Stimulated activated CD4-positive, alpha-beta T cell treated with anti-CD3 and anti-CD28 coated beads, Interleukin-12 subunit alpha, Interleukin-12 subunit beta, amount 100 ng/mL, for 24 hours (primary cell): Measurements from ENCODE around the gene PCCA.
"Not testable (repeated sequence)": the region's sequence is repeated elsewhere in the genome, so short reads cannot be mapped to it uniquely, and the experiment has no call there.

Experiments used
- DNase-seq, 2 experiments: peaks; one replicate each; pipeline ENCODE4 v3.0.0-alpha.2; 2020; ENCODE audit warnings: low read depth in 2 of 2

Gene PCCA

DNA sequence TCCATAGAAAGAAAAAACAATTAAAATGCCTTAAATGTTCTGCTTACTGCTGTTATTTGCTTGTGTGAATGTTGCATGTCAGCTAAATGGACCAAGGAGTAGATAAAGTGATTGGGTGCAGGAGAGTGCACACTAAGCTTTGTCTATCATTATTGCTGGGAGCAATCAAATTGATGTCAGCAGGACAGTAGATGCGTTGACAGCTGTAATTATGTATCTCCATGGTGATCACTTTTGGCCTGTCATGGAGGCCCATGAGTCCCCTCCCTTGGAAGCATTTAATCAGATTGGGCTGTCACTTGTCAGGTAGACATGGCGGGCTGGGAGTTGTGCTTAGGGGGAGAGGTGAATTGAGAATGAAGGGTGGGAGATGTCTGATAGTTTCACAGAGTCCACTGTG lies 215.3 kb downstream of the PCCA start:
- no peak for DNase-seq

DNA sequence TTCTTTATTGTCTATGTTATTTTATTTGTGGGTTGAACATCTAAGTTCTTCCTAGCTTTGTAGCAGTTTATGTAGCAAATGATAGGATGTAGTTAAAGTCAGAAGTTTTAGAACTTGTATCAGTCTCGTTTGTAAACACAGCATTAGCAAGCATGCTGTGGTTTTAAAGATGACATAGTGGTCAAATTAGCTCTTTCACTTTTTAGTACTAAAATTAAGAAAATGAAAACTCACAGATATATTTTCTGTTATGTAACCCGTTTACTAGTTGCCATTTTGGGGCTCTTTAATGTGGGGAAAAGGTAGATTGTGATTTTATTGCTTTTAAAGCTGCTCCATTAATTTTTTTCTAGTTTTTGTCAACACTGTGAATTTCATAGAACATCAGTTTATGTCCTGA lies 216.5 kb downstream of the PCCA start:
- no peak for DNase-seq

DNA sequence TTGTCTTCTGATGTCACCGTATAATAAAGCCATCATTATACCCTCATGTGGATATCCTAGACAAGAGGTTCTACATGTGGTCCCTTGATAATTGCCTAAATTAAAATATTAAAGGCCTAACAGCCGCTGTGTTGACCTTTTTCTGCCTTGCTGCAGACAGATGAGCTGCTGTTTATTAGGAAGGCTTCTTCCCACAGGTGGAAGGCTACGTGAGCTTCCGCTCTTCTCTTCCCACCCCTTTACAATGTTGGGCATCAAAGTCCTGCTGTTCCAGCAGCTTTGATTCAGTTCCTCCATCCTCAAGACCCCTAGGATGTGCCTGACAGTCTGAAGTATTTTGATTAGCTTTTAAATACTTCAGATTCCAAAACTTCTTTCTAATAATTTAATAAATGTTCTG lies 217.1 kb downstream of the PCCA start:
- DNase-seq, result no peak

DNA sequence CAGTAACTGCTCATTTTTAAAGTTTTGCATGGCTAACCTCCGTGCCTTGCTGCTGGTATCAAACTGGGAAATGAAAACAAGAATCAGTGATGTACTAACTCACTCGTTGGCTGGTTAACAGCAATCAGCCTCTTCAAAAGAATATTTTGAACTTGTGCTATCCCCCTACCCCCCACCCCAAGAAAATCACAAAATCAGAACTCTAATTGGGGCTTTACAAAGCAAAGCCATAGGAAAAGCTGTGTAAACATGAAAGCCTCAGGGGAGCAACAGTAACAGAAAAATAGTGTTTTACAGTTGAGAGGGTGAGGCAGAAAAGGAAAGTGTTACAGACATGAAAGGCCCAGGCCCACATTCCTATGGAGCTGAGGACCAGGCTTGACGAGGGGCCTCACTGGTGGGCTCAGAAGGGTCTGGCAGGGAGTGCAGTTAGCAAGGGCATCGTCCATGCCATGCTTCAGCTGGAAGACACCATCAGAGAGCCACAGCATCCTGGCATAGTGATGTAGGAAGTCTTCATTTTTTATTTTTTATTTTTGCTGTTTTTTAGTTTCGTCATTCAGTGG lies 217.6 kb downstream of the PCCA start:
- no peak for DNase-seq

DNA sequence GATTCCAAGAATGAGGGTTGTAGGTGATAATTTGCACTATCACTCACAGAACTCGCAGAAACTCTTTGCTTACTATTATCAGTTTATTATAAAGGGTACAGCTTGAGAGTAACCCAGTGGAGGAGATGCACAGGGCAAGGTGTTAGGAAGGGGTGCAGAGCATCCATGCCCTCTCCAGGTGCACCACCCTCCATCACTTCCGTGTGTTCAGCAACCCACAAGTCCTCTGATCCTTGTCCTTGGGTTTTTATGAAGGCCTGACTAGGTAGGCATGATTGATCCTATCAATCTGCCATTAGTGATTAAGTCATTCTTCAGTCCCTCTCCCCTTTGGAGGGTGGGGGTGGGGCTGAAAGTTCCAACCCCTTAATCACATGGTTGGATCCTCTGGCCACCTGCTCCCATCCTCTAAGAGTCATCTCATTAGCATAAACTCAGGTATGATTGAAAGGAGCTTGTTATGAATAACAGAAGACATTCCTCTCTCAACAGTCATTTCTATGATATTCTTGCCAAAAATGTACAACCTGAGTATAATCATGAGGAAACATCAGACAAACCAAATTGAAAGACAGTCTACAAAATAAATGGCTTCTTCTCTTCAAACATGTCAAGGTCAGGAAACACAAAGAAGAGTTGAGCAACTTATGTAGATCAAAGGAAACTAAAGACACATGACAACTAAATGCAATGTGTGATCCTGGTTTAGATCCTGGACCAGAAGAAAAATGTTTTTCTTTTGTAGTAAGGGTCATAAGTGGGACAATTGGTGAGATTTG lies 225.4 kb downstream of the PCCA start:
- no peak for DNase-seq

DNA sequence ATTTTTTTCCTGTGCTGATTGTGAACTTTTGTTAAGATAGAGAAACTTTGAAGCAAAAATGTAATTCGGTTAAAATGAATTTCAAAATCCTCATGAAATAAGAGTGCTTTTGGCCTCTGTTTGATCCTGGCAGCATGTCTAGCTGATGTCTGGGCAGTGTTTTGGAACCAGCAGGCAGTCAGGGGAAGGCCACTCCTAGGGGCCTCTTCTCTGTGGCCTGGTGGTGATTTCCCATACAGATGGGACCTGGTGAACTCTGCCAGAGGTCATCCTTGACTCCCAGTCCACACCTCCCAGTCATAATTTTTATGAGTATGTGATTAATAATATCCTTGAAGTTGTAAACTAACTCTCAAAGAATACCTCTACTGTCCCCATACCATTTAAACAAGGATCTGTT lies 226.6 kb downstream of the PCCA start:
- no peak for DNase-seq

DNA sequence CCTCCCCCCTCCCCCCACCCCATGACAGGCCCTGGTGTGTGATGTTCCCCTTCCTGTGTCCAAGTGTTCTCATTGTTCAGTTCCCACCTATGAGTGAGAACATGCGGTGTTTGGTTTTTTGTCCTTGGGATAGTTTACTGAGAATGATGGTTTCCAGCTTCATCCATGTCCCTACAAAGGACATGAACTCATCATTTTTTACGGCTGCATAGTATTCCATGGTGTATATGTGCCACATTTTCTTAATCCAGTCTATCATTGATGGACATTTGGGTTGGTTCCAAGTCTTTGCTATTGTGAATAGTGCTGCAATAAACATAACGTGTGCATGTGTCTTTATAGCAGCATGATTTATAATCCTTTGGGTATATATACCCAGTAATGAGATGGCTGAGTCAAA lies 229.6 kb downstream of the PCCA start:
- not testable (repeated sequence) for DNase-seq

DNA sequence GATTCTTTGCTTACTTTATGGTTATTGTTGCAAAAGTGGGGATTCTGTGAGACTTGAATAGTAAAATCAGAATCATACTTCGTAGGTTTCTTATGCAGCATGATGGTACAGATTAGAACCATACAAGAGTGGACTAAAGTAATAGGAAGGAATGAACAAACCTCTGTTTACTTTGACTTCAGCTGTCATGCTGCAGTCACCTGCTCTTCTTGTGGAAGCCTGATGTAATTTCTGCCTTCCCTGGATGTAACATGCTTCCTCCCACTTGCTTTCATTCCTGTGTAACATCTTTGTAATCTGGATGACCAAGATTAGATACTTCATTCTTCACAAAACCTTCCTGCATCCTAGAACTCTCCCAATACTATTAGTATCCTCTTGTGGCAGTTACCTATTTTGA lies 235.0 kb downstream of the PCCA start:
- DNase-seq, result no peak

DNA sequence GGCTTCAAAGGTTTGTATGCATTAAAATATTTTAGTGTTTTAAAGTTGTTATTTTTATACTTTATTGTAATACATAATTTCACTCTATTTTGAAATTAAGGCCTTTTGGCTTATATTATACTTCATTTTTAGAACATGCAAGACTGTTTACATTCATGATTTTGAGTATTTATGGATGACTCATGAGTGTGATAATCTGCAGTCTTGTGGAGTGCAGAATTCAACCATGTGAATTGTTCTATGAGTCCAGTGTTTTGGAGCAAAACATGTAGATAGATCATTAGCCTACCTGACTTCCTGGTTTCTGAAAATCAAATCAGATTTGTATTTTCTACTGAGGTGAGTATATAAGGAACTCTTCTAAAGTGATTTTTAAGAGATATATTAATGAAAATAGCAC lies 241.8 kb downstream of the PCCA start:
- no peak for DNase-seq

DNA sequence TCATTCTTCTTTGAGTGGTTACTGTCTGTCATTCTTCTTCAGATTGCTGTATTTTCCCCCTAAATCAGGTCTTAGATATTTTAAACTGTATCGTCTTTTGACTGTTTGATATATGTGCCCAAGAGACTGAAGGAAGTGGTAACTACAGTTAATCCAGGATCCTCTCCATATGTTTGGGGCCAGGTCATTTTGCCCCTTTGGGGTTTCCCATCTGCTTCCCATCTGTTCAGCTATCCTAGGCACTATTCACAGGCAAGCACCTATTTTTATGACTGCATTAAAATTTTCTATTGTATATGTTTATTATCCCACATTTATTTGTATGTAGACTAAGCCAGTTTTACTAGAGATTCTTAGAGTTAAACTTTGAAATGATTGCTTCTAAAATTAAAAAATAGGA lies 244.2 kb downstream of the PCCA start:
- DNase-seq, result no peak

DNA sequence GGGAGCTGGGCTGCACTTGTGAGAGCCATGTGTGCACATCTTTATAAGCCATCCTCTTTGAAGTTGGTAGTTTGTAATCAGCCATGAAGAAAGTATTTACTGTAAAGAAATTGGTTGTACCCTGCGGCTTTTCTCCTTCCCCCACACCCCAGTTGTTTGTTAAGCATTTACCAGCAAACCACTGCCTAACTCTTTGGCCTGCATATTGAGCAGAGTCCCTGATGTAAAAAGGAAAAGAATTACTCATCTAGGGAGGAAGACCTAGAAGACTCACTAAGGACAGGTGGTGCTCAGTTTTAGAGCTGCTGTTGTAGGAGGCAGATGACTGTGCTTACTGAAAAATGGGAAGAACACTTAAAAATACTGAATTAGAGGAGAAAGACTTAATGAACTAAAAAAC lies 245.3 kb downstream of the PCCA start:
- DNase-seq, result no peak

DNA sequence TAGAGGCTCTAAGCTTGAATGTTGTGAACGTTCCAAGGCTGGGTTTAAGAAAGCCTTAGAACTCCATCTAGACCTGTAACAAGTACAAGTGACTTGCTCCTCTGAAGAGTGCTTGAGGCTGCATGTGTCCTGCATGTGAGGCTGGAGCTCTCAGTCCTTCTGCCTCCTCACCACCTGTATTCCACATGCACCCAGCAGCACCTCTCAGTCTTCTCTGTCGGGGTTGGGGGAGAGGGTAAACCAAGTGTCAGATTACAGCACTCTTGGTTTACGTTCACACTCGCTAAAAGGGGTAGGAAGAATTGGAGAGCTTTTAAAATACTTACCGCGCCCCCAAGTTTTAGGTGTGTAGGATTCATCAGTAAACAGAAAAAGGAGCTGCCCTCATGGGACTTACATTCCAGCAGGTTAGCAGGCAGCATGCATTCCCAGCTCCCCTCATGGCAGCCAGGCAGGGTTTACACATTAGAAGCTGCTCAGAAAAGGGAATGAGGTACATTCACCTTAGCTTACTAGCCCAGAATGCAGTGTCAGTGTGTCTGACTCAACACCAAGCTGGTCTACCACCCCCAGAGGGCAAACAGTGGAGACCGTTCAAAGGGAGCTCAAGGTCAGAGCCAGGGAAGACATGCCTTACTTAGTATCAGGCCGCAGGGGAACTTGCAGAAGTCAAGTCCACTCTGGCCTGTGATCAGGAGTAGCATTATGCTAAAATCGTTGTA lies 248.1 kb downstream of the PCCA start:
- no peak for DNase-seq

DNA sequence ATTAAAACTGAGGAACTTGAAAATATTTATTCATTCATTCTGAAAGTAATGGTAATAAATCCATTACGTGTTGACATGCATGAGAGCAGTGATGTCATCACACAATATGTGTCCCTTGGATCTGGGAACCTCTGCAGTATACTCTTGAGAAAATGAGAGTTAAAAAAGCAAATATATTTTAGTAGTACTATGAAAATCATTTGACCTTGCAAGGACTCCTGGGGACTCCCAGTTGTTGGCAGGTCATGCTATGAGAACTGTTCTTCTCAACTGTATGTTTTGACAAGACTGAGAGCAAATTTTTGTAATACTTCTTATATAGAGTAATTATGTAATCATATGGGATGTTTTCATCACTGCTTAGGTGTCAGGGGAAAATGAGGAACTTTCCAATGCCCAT lies 249.4 kb downstream of the PCCA start:
- DNase-seq, result no peak

DNA sequence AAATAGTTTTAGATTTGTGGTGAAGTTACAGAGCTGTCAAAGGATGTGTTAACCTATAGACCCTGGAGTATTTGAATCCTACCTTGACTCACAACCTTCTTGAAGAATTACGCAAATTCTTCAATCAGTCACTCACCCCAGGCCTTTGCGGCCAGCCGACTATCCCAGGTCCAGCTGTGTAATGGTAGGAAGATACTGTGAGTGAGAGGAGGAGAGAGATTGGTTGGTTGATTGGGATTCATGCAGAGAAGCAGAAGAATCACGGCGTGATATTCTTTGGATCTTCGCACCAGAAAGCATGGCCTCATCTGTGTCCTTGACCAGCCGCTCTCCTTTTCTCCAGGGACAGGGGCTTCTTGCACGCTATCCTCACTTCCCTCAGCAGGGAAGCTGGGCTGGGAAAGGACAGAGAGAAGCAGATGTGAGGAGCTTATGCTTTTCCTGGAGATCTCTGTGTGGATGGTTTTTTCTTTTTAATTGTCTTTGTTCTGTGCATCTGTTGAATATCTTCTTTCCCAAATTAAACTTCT lies 250.6 kb downstream of the PCCA start:
- DNase-seq, result no peak

DNA sequence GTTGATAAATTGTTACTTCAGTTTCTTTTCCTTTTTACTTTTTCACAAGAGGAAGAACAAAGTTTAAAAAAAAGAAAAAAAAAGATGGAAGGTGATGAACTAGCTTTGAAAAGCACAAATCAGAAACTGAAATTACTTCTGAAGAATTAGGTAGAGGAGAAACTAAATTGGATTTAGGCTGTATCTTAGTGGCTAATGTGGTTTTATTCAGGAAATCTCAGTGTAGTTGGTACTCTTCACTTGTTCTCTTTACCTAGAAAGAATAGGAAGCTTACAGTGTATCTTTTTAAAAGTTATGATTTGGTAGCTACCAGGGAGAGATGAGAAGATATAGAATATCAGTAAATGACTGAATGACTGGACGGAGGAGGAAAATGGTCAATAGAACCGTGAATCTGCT lies 252.0 kb downstream of the PCCA start:
- DNase-seq, result no peak

DNA sequence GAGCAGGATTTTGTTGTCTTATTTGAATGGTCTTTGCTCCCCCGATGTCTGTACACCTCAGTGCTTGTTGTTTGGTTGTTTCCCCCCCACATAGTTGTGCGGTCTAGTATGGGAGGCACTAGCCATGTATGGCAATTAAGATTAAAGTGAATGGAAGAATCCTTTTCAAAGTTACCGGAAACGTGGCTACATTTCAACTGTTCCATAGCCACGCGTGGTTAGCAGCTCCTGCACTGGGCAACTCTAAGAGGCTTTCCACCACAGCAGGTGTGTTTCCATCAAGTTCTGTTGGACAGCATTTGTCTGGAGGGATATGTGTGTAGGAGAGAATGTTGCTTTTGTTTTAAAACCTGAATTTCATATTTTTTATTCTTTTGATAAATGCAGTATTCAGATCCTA lies 252.4 kb downstream of the PCCA start:
- DNase-seq, result no peak

DNA sequence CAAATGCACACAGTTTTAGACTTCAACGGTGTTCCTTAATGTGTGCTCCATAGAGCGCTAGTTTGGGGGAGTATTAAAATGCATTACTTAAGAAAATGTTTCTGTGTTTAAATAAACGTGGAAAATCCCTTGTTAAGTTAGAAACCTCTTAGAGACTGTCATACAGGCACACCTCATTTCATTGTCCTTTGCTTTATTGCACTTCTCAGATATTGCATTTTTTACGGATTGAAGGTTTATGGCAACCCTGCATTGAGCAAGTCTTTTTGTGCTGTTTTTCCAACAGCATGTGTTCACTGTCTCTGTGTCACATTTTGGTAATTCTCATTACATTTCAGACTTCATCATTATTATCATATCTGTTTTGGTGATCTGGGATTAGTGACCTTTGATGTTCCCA lies 255.7 kb downstream of the PCCA start:
- no peak for DNase-seq

DNA sequence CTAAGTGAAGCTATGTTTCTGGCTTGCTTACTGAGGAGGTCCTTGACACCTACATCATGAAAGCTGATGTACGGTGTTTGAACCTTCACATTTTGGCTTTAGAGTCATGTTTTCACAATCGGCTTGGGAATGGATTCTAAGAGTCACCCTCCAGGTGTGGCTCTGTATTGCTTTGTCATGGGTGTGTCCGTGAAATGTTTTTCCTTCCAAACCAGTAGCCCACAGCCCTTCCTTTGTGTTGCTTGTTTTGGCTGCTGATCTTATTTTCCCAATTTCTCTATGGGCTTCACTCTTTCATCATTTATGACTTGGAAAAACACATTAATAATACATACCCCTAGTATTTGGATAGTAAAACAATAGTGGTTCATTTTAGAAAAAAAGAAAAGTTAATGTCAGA lies 259.1 kb downstream of the PCCA start:
- DNase-seq, result no peak

DNA sequence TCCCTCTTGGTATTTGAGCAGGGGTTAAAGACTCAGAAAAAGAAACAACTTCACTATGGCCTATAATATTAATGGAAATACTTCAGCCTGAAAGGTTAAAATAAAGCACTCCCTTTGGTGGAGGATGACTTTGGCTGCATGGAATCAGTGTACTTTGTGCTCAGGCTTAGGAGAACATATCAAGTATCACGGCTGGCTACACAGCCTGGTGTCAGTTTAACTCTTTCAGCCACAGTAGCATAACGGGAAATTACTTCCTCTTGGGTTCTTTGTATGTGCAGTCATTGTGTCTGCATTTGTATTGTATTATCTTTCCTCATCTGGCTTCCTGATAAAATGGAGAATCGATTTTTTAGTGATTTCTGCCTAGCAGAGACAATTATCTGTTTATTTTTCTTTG lies 260.7 kb downstream of the PCCA start:
- no peak for DNase-seq

DNA sequence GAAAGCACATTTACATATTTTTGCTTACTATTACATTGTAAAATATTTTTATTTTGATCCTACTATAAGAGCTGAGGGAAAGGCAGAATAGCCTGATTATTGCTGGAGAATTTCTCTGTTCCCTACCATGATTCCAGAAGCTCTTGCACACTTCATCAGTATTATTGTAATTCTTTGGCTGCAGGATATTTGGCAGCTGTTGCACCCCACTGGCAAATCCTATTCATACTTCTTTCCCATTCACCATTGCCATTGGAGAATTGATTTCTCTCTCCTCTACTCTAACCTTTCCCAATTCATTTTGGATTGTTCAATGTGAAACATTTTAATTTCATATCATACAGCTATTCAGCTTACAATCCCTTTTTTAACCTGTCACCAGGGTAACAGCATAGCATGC lies 261.7 kb downstream of the PCCA start:
- no peak for DNase-seq

DNA sequence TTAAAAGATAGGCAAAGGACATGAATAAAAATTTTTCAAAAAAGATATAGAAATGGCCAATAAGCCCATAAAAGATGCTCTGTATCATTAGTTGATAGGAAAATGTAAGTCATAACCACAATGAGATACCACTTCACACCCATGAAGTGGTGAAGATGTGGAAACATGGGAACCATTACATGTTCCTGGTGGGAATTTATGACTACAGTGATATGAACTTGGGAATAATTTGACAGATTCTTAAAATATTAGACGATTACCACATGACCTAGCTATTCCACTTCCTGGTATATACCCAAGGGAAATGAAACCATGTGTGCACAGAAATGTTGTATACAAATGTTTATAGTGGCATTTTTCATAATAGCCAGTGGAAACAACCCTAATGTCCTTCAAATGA lies 267.5 kb downstream of the PCCA start:
- no peak for DNase-seq

DNA sequence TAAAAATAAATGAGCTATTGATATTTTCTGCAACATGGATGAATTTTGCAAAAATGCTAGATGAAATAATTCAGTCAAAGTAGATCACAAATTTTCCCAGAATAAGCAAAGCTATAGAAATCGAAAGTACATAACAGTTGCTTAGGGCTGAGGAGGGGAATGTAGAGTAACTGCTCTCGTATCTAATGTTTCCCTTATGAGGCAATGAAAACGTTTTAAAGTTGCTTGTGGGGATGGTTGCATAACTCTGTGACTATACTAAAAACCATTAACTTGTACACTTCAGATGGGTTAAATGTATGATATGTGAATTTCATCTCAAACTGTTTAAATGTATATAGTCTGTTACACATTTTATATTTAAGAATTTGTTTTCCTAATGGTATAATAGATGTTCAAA lies 268.0 kb downstream of the PCCA start:
- DNase-seq, result no peak

DNA sequence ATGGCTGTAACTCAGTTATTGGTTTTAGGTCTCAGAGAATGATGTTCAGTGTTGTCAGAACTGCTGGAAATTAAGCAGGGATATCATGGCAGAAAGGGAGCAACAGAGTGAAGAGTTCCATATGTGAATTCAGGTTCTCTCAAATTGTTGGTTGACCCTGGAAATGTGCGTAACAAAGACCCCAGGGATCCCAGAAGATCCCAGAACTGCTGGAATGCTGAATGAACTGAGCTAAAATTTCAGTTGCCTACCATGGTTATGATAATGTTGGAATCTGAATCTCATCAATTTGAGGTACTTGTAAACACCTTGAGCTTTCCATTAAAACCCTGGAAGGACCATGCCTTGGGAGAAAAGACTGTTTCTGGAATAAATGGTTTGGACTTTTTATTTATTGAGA lies 268.9 kb downstream of the PCCA start:
- no peak for DNase-seq
